ENCODE results near the gene DDOST.

The DDOST gene

DNA sequence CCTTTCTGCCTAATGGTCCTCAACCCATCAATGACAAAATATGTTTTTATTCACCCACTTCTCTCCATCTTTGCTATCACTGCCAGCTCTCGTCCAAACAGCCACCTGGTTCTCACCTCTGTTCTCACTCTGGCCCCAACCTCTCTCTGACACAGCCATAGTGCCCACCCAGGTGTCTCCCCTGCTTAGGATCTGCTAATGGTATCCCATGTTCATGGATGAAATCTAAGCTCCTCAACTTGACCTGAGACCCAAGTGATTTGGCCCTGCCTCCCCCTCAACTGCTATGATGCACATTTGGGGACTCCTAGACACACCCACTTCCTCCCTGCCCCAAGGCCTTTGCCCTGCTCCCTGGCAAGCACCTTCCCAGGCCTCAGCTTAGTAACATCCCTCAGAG lies 30.7 kb upstream of the DDOST start:
- Histone ChIP-seq H3K9me3 (ENCODE audit: insufficient read depth, low read length, severe bottlenecking) (no peaks in the 10 kb centered on the region), H3K36me3 (ENCODE audit: insufficient read depth, low read length) (no peaks in the 10 kb centered on the region), H3K27ac (ENCODE audit: low read length) (no peak overlapping the region), H3K4me1 (ENCODE audit: insufficient read depth, low read length) (peaks cover 11% of the 10 kb centered on the region), H3K79me2 (ENCODE audit: insufficient read depth, low read length) (no peaks in the 10 kb centered on the region), H3K4me3 (ENCODE audit: low read depth in 1 of 2, low read length in 2 of 2) (no peak overlapping the region), H3K4me2 (ENCODE audit: insufficient read depth, low read length) (no peak overlapping the region), H3K27me3 (ENCODE audit: insufficient read depth, low read length, poor library complexity) (no peaks in the 10 kb centered on the region), H4K20me1 (ENCODE audit: insufficient read depth, low read length) (no peaks in the 10 kb centered on the region), H2AFZ (ENCODE audit: low read depth, low read length) (no peak overlapping the region), H3K9ac (ENCODE audit: low read depth, low read length) (no peak overlapping the region)
- ATAC-seq (ENCODE audit: insufficient read depth, low read depth) (no peak), DNase-seq (no peak)
- TF ChIP-seq, protein P1, sequence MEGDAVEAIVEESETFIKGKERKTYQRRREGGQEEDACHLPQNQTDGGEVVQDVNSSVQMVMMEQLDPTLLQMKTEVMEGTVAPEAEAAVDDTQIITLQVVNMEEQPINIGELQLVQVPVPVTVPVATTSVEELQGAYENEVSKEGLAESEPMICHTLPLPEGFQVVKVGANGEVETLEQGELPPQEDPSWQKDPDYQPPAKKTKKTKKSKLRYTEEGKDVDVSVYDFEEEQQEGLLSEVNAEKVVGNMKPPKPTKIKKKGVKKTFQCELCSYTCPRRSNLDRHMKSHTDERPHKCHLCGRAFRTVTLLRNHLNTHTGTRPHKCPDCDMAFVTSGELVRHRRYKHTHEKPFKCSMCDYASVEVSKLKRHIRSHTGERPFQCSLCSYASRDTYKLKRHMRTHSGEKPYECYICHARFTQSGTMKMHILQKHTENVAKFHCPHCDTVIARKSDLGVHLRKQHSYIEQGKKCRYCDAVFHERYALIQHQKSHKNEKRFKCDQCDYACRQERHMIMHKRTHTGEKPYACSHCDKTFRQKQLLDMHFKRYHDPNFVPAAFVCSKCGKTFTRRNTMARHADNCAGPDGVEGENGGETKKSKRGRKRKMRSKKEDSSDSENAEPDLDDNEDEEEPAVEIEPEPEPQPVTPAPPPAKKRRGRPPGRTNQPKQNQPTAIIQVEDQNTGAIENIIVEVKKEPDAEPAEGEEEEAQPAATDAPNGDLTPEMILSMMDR (IDR thresholded peaks at IDR 0.05; ENCODE audit: borderline replicate concordance, extremely low read depth, low read length, poor library complexity, severe bottlenecking), result no peak
- TF ChIP-seq EZH2 (IDR thresholded peaks at IDR 0.05; ENCODE audit: borderline replicate concordance, low read depth, low read length, severe bottlenecking), result no peak

DNA sequence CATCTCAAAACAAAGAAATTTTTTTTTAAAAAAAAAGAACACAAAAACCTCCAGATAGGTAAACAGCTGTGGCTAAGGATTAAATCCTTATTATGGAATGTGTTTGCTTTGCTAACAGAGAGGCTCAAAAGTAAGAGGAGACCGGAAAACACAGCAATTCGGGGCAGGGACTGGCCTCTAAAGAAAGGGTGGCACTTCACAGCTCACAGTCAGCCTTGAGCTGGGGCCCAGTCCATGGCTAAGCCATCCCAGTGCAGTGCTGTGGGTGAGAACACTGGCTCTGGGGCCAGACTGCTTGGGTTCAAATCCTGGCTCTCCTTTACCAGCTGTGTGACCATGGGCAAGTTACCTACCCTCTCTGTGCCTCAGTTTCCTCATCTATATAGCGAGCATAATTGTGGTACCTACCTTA lies 28.5 kb upstream of the DDOST start:
- no peak overlapping the region for H3K4me3 ChIP-seq (ENCODE audit: low read depth in 1 of 2, low read length in 2 of 2)
- no peak overlapping the region for H3K4me2 ChIP-seq (ENCODE audit: insufficient read depth, low read length)
- H3K79me2 ChIP-seq (ENCODE audit: insufficient read depth, low read length), result no peaks in the 10 kb centered on the region
- no peaks in the 10 kb centered on the region for H3K4me1 ChIP-seq (ENCODE audit: insufficient read depth, low read length)
- H3K27ac ChIP-seq (ENCODE audit: low read length), result no peak overlapping the region
- TF ChIP-seq EZH2 (IDR thresholded peaks at IDR 0.05; ENCODE audit: borderline replicate concordance, low read depth, low read length, severe bottlenecking), result no peak
- TF ChIP-seq, protein P1 (IDR thresholded peaks at IDR 0.05; ENCODE audit: borderline replicate concordance, extremely low read depth, low read length, poor library complexity, severe bottlenecking), result no peak
- no peaks in the 10 kb centered on the region for H3K9me3 ChIP-seq (ENCODE audit: insufficient read depth, low read length, severe bottlenecking)
- H3K9ac ChIP-seq (ENCODE audit: low read depth, low read length), result no peak overlapping the region
- H4K20me1 ChIP-seq (ENCODE audit: insufficient read depth, low read length), result no peaks in the 10 kb centered on the region
- H3K27me3 ChIP-seq (ENCODE audit: insufficient read depth, low read length, poor library complexity), result no peaks in the 10 kb centered on the region
- no peak for DNase-seq
- no peaks in the 10 kb centered on the region for H3K36me3 ChIP-seq (ENCODE audit: insufficient read depth, low read length)
- no peak for ATAC-seq (ENCODE audit: insufficient read depth, low read depth)
- H2AFZ ChIP-seq (ENCODE audit: low read depth, low read length), result no peak overlapping the region

DNA sequence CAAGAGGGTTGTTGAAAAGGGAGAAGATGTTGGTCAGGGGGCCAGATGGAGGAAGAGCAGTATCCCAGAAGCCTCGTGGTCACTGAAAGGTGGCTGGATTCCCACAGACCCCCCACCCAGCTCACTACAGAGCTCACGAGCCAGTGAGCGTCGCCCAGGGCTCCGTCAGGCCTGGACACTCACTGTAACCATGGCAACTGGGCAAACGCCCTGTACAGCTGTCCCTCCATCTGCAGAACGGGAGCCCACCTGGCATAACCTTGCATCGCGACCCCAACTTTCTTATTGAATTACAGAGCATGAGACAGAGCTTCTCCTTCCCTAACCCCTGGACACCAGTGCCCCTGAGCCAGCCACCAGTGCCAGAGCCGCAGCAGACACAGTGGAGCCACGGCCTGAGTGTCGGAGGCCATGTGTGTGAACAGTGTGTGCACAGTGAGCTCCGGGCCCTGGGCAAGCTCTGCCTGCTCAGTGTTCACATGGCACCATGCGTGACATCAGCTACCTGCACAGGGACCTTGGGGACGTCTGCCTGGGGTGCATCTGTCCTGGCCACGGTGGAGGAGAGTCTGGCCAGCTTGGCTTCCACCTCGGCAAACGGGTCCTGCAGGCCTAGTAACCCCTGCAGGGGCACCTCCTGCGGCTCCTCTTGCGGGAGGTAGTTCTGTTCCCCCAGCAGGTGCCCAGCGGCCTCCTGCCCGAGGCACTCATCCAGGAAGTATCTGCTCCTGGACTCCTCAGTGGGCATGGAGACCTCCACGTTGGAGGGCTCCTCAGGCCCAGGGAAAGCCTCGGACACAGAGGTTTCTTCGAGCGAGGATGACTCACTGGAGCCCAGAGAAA lies 25.9 kb upstream of the DDOST start:
- H3K4me3 ChIP-seq (ENCODE audit: low read depth in 1 of 2, low read length in 2 of 2), result no peak overlapping the region
- DNase-seq, result no peak
- TF ChIP-seq EZH2 (IDR thresholded peaks at IDR 0.05; ENCODE audit: borderline replicate concordance, low read depth, low read length, severe bottlenecking), result no peak
- TF ChIP-seq, protein P1 (IDR thresholded peaks at IDR 0.05; ENCODE audit: borderline replicate concordance, extremely low read depth, low read length, poor library complexity, severe bottlenecking), result no peak

More for the DNA sequence above, 25.9 kb upstream of the DDOST start:
- Histone ChIP-seq H3K4me2 (ENCODE audit: insufficient read depth, low read length) (no peak overlapping the region), H3K27ac (ENCODE audit: low read length) (no peak overlapping the region), H3K27me3 (ENCODE audit: insufficient read depth, low read length, poor library complexity) (no peaks in the 10 kb centered on the region), H4K20me1 (ENCODE audit: insufficient read depth, low read length) (no peaks in the 10 kb centered on the region), H3K9me3 (ENCODE audit: insufficient read depth, low read length, severe bottlenecking) (no peaks in the 10 kb centered on the region), H3K36me3 (ENCODE audit: insufficient read depth, low read length) (no peaks in the 10 kb centered on the region), H3K9ac (ENCODE audit: low read depth, low read length) (no peak overlapping the region), H3K79me2 (ENCODE audit: insufficient read depth, low read length) (no peaks in the 10 kb centered on the region), H2AFZ (ENCODE audit: low read depth, low read length) (no peak overlapping the region), H3K4me1 (ENCODE audit: insufficient read depth, low read length) (no peaks in the 10 kb centered on the region)
- ATAC-seq (ENCODE audit: insufficient read depth, low read depth), result no peak
